Neural progenitor cell (in vitro differentiated cells): ENCODE measurements around the gene VPS37D.

ENCODE experiments used
- CTCF ChIP-seq: fragments of 200-600 bp; sonication (generic); IDR thresholded peaks from 2 replicates; pipeline ENCODE4 v1.5.1; 2017; ENCODE audit warnings: antibody characterized with exemption, mild to moderate bottlenecking
- EZH2 ChIP-seq: fragments of 200-600 bp; sonication (generic); IDR thresholded peaks from 2 replicates; pipeline ENCODE4 v1.6.1; 2017; ENCODE audit warnings: antibody characterized with exemption, mild to moderate bottlenecking, moderate library complexity

- TF ChIP-seq EZH2 (no peak), CTCF (no peak)
Measured at GRCh38 chr7:73706126-73707044, 38.8 kb downstream of the VPS37D start.
